Posterior vena cava (tissue), 2 donors: ENCODE results near the gene METTL15. TPM values are rescaled to one million over a fixed set of nuclear protein-coding genes. Genes with fewer than 3 reads are reported as not detected.
"Not testable (repeated sequence)": the region's sequence is repeated elsewhere in the genome, so short reads cannot be mapped to it uniquely, and the experiment has no call there.

Source experiments
- DNase-seq: peaks from one replicate; pipeline ENCODE4 v3.0.0-alpha.2; 2020; ENCODE audit warnings: low spot score
- intact Hi-C, 2 donors: fragments of 100-400 bp; cut with DNase I; formaldehyde crosslinking; loops; one replicate each; pipeline versions ENCODE4 v1.14.1 to v1.14.2; 2022 to 2023
- total RNA-seq, 2 donors: library from RNA; stranded (reverse); fragmentation: NEBNext Ultra II Directional; extraction: Animal tissue kit (Norgen Biotek cat#: 25700); gene quantifications; one replicate each; pipeline ENCODE4 v1.2.1, GENCODE V29; 2021
- donor health status: DM: yes; HTN: yes; CAD: no.
- donor health status: DM: yes; HTN: yes; CAD: no.

Gene METTL15
- total RNA-seq, 2 donors from 2014 or later = 17.1 to 17.6 TPM

- no peak for DNase-seq
- intact Hi-C loops = no loop called here
Measured at GRCh38 chr11:28343304-28344233, 235.4 kb downstream of the METTL15 start.

DNA sequence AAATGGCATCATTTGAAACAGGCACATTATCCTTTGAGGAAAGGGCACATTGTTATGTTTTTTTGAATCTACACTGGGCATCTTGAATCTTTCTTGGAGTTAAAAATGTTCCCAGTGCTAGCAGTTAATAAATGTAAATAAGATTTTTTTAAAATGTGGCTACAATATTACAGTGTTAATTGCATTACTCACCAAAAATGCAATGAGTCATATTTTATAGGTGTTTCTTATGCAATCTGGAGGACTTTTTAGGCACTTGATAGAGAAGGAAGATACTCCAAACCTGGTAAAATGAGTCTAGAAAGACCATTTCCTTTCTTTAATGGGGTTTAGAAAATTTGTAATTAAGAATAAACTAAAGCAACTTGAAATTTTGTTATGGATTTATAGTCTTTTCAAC, 238.0 kb downstream of the METTL15 start:
- DNase-seq = no peak
- intact Hi-C loops = no loop called here

DNA sequence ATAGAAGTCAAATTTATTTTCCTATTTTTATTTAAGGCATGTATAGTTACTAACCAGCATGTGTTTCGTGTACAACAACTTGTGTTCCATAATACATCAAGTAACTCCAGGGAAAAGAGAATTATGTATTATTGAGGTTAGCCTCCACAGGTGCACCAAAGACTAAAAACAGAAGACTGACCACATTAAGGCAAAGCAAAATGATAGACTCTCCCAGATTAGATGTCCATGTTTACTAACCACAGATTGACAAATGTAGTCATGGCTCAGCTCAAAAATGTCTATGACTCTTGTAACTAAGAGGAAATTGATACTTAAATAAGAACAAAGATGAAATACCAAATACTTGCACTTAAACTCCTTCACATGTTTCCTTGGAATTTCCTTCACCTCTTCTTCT, 238.5 kb downstream of the METTL15 start:
- DNase-seq = no peak
- intact Hi-C loops = no loop called here

DNA sequence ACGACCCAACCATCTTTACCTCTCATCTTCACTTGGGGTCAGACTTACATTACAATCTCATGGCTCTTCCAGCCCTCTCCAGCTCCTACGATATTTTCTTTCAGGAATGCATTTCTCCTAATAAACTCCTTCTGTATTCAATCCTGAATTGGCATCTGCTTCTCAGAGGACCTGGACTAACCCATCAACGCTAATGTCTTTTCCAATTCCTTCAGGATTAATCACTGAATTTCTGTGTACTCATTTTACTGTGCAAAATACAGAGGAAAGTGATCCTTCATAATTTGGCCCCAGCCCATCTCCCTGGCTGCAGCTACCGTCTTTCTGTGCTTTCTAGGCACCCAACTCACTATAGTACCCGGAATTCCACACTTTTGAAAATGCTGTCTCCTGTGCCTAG, 239.2 kb downstream of the METTL15 start:
- no peak for DNase-seq
- intact Hi-C loops = no loop called here

- intact Hi-C loops = no loop called here
- no peak for DNase-seq
Measured at GRCh38 chr11:28350216-28350615, 242.0 kb downstream of the METTL15 start.

DNA sequence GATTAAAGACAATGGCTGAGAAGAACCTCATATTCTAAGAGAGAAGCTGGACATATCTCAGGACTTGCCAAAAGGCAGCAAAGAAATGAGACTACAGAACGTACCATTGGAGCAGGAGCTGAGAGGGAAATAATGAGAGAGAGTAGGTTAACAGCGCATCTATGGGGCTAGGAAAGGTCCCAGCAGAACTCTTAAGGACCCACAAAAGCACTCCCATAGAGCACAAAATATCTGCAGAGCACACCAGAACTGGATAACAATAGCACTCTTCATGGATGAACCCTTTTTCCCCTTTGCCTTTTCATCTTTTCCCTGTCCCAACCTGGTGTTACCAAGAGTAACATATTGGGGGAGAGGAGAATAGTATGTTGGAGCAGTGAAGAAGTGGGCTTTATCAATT, 245.8 kb downstream of the METTL15 start:
- no peak for DNase-seq
- intact Hi-C loops = no loop called here

DNA sequence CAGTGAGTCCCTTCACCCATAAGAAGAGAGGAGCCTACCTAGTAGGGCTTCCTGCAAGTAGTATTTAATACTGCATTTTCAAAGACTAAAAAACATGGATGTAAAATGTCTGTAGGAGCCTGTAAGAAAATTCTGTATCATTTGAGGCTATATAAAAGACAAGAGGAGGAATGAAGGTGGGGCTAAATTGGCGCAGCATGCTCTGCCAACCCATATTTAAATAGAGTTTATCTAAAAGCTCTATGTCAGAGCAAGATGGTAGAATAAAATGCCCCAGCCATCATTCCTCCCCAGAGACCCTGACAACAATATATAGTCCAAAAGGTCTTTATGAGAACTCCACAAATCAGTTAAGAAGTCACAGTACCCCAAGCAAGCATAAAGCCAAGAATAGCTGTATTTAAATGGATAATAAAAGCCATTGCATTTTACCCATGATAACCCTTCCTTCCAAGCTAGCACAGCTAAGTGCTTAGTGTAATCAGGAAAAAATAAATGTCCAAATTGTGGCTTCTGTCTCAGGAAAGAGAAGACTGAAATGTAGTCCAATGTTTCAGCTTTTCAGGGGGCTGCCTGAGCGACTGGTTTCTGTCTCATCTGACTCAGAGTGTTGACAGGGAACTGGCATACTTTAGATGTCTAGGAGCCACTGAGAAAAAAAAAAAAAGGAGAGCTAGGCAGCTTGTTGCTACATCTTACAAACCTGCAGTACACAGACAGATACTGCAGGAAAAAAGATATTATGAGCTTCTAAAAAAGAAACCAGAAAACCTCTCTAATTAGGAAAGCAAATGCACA, 258.6 kb downstream of the METTL15 start:
- DNase-seq = no peak
- intact Hi-C loops = no loop called here

DNA sequence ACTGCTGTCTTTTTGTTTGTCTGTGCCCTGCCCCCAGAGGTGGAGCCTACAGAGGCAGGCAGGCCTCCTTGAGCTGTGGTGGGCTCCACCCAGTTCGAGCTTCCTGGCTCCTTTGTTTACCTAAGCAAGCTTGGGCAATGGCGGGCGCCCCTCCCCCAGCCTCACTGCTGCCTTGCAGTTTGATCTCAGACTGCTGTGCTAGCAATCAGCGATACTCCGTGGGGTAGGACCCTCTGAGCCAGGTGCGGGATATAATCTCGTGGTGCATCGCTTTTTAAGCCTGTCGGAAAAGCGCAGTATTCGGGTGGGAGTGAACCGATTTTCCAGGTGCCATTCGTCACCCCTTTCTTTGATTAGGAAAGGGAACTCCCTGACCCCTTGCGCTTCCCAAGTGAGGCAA, 269.9 kb downstream of the METTL15 start:
- not testable (repeated sequence) for DNase-seq

More for the DNA sequence above, 269.9 kb downstream of the METTL15 start:
- intact Hi-C loops = not testable (repeated sequence)

Other genes with a start within 250 kb of the METTL15 start
- gene KIF18A, start 232 bp upstream of the METTL15 start, total RNA-seq = 1 to 10 TPM; 1.7 to 4.2 TPM